GM19395 (cell line): ENCODE measurements around the gene SLC11A1.

ENCODE experiments used
- ATAC-seq: cut with Tn5 transposase; IDR thresholded peaks from one replicate; pipeline ENCODE4 v1.9.1; 2021; ENCODE audit warnings: mild to moderate bottlenecking, moderate library complexity; ENCODE audit not compliant: unreplicated experiment

SLC11A1 gene

DNA sequence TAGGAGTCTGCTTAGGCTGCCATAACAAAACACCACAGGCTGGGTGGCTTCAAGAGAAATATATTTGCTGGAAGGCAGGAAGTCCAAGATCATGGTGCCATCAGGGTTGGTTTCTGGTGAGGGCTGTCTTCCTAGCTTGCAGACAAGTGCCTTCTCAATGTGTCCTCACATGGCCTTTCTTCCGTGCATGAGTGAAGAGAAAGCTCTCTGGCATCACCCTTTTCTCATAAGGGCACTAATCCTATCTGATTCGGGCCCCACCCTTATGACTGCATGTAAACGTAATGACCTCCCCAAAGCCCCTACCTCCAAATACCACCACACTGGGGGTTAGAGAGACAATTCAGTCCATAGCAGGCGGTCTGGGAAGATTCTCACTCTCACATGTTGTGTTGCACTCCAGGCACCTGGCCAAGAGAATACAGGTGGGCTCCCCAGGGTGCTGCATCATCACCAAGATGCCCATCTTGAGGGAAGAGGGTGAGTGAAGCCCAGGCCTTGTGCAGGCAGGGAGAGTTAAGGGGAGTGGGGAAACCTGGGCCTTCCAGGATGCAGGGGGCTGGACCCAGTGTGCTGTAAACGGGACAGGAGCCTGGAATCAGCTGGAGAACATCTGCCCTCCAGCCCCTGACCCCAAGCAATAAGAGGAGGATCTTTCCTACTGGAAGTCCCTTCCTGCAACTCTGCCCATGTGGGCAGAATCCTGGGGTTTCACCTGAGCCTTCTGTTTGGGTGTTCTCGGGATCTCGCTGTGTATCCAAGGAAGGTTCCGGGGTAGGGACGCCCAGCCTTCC is 15.3 kb upstream of the SLC11A1 start:
- no peak for ATAC-seq

DNA sequence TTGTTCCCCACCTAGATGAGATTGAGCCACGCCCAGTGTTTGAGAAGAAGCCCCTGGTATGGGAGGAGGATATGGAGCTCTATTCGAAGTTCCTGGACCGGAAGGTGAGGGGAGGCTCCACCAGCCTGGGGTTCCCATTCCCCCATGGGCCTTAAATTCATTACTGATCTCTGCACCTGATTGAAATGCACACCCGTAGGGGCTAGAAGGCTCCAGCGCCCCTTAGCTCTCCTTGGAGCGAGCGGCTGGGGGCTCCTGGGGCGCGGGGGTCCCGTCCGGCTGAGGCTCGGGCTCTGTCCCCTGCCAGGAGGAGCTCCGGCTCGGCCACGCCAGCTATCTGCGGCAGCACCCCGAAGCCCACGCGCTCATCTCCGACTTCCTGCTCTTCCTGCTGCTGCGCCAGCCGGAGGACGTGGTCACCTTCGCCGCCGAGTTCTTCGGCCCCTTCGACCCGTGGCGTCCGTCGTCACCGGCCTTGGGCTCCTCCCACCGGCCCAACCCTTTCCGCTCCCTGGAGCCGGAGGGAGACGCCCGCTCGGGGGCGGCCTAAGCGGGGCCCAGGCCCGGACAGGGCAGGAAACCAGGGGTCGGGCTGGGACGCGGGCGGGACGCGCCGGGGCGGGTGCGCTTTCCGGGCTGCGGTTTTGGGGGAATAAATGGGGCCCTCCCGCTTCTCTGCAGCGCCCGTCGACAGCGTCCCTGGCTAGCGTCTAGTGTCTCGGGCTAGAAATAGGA is 14.5 kb upstream of the SLC11A1 start:
- ATAC-seq: peak; percentile 92

DNA sequence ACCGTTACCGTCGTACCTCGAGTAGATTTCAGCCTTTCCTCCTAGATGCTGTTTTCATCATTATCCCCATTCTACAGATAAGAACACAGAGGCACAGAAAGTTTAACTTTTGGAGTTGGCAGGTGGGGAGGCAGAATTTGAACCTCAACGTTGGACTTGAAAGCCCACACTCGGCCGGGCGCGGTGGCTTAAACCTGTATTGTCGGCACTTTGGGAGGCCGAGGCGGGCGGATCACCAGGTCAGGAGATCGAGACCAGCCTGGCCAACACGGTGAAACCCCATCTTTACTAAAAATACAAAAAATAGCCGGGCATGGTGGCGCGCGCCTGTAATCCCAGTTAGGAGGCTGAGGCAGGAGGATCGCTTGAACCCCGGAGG is 13.9 kb upstream of the SLC11A1 start:
- ATAC-seq: no peak

DNA sequence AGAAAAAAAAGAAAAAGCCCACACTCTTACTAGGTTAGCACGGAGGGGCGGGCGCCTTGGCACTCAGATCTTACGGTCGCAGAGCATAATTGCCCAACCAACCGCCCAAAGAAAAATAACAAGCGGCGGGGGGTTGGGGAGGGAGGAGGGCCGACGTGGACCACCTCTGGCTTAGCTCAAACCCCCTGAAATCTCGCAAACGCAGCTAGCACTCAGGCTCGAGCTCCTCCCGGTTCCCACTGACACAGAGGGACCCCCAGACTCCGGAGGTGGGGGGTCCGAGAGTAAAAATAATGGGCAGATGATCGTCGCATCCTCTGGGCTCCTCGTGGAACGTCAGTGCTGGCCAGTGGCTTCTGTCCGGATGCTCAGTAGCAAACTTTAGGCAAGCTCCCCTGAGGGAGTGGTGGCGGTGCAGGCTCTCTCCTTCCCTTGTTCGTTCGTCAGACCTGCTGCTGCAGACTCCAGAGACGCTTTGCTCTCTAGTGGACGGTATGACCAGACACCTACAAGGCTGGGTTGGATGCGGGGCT is 13.4 kb upstream of the SLC11A1 start:
- ATAC-seq: no peak

DNA sequence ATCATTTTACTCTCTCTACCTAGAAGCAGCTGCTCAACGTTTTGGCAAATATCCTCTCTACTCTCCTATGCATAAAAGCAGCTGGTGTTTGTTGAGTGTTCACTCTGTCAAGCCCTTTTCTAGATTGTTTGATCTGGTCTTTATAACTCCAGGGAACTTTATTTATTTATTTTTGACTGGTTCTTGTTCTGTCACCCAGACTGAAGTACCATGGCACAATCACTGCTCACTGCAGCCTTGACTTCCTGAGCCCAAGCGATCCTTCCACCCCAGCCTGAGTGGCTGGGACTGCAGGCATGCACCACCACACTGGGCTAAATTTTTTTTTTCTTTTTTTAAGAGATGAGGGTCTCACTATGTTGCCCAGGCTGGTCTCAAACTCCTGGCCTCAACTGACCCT is 12.7 kb upstream of the SLC11A1 start:
- no peak for ATAC-seq

DNA sequence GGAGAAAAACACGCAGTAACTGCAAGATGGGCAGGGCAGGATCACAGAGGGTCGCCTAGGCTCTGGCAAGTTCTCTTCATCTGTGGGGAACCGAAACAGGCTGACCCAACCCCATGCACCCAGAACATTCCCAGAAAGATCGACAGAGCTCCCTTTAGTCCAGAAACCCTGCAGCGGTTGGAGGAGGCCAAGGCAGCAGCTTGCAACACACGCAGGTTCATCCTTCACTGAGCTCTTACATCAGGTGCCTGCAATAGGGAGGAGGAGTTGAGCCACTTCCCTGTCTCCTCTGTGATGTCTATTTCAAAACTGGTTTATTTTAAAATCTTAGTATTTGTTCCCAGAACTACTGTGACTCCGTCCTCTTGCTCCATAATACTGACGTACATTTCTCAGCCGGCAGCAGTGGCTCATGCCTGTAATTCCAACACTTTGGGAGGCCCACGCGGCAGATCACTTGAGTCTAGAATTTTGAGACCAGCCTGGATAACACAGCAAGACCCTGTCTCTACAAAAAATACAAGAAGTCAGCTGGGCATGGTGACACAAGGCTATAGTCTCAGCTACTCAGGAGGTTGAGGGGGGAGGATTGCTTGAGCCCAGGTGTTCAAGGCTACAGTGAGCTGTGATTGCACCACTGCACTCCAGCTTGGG is 11.5 kb upstream of the SLC11A1 start:
- ATAC-seq: no peak

DNA sequence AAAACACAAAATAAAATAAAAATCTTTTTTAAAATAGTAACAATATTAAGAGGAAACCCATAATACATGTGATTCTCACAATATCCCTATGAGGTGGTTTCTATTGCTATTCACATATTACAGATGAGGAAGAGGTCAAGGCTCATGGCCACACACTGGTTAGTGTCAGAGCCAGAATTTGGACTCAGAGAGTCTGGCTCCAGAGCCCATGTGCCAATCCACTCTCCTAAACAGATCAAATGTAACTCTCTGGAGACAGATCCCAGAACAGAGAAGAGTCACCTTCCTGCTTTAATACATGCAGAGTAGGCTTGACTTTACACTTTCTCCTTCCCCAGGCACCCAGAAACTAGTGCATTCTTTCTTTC is 10.1 kb upstream of the SLC11A1 start:
- no peak for ATAC-seq

DNA sequence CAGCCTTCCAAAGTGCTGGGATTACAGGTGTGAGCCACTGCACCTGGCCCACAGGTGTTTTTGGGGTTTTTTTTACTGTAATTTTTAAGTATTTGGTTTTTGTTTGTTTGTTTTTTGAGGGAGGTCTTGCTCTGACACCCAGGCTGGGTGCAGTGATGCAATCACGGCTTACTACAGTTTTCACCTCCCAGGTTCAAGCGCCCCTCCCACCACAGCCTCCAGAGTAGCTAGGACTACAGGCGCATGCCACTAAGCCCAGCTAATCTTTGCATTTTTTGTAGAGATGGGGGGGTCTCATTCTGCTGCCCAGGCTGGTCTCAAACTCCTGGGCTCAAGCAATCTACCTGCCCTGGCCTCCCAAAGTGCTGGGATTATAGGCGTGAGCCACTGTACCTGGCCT is 7.3 kb upstream of the SLC11A1 start:
- no peak for ATAC-seq

DNA sequence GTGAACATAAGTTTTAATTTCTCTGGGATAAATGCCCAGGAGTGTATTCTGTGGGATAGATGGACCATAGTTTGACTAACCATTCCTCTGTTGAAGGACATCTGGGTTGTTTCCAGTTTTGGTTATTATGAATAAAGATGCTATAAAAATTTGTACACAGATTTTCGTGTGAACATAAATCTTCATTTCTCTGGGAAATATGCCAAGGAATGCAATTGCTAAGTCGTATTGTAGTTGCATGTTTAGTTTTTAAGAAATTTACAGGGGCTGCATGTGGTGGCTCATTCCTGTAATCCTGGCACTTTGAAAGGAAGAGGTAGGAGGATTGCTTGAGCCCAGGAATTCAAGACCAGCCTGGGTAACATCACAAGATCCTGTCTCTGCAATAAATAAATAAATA is 6.9 kb upstream of the SLC11A1 start:
- no peak for ATAC-seq

DNA sequence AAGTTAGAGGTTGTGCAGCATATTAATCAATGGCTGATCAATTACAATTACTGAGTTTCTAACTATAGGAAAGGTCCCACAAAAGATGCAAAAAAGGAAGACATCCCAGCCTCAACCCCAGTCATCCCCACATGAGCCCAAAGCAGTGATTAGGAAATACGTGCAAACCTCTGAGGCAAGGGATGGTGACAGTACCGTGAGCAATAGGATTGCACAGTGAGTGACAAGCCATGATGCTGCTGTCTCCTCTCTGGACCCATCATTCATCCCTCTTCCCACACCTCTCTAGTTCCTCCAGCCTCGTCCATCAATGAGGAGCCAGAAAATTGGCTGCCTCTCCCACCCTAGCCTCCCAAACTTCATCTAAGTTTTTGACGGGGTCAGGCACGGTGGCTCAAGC is 4.0 kb upstream of the SLC11A1 start:
- no peak for ATAC-seq

DNA sequence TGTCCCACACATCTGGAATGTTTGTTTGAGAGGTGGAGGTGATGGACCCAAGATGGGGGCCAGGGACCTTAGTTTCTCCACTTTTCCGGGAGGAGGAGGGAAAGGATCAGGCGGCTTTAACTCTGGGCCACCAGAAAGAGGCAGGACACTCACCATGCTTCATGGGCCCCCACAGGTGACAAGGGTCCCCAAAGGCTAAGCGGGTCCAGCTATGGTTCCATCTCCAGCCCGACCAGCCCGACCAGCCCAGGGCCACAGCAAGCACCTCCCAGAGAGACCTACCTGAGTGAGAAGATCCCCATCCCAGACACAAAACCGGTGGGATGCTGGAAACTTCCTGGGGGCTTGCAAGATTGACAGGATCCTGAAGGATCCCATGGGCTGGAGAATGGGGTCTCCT is 712 bp downstream of the SLC11A1 start:
- ATAC-seq: no peak

DNA sequence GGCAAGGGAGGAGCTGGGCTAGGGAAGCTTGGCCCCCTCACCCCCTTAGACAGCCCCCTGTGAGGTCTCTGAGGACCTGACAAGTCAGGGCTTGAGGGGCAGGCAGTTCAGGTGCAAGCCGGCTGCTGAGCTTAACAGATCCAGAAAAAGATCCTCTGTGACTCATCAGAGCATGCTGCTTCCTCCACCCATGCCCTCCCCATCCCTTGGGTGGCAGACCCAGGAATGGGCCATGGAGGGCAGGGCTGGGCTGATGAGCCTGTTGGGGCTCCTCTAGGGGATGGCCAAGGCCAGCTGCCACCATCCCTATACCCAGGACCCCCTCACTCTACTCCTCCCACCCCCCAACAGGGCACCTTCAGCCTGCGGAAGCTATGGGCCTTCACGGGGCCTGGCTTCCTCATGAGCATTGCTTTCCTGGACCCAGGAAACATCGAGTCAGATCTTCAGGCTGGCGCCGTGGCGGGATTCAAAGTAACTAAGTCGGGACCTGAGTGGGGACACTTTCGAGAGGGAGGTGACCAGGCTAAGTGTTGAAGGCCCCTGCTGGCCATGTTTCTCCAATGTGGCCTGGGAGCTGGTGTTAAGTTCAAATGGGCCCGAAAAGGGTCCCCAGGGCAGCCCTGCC is 1.9 kb downstream of the SLC11A1 start:
- ATAC-seq: no peak

DNA sequence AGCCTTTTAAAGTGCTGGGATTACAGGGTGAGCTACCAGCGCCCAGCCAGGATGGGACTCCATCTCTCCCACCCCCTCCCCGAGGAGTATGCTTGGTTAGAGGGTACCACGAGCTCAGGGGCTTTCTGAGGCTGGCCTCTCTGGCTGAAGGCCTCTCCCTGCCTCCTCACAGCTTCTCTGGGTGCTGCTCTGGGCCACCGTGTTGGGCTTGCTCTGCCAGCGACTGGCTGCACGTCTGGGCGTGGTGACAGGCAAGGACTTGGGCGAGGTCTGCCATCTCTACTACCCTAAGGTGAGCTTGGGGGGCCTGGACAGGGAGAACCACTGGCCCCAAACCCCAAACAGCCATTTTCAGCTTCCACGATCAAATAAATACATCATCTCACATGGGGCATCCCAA is 2.9 kb downstream of the SLC11A1 start:
- ATAC-seq: no peak

DNA sequence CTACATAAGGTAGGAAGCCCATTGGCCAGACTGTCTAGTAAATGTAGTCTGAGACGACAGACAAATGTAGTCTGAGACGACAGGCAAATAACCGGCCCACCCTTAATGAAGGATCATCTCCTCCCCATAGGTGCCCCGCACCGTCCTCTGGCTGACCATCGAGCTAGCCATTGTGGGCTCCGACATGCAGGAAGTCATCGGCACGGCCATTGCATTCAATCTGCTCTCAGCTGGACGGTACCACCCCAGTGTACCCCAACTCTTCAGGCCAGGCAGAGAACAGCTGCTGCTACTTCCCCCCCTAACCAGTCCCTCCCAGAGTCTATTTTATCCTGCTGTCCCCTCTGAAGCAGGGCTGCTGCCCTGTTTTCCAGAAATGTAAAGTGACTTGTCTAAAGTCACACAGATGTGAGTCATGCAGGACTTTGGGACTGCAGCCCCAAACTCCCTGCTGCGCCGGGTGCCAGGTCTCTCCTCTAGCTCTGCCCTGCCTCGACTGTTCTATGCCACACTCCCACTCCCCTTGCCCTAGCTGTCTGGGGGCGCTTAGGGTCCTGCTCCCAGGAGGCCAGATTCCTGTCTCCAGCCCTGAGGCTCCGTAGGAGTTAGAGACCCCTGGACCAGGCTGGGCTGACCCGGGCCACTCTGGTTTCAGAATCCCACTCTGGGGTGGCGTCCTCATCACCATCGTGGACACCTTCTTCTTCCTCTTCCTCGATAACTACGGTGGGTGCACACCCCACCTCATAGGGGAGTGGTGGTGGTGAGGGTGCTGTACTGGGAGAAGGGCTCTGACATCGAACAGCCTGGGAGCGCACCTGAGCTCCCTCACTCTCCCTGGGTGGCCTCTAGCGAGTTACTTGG is 4.7 kb downstream of the SLC11A1 start:
- no peak for ATAC-seq

DNA sequence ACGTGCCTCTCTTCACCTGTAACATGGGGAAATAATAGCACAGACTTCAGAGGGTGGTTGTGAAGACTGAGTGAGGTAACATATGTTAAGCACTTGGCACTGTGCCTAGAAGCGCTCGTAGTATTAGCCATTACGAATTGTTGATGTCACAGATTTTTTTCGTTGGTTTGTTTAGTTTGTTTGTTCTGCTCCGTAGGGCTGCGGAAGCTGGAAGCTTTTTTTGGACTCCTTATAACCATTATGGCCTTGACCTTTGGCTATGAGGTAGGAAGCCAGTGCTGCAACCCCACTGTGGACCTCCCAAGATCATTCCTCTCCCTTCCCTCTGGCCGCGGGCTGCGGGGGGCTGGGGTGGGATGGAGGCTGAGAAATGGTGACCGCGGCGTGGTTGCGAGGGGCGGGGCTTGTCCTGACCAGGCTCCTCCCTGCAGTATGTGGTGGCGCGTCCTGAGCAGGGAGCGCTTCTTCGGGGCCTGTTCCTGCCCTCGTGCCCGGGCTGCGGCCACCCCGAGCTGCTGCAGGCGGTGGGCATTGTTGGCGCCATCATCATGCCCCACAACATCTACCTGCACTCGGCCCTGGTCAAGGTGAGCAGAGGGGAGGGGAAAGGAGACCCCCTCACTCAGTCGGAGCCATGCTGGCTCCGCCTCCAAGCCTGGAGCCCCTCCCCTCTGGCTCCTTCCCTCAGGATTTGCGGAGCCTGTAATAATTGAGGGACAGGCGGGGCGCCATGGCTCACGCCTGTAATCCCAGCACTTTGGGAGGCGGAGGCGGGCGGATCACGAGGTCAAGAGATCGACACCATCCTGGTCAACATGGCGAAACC is 5.5 kb downstream of the SLC11A1 start:
- no peak for ATAC-seq

DNA sequence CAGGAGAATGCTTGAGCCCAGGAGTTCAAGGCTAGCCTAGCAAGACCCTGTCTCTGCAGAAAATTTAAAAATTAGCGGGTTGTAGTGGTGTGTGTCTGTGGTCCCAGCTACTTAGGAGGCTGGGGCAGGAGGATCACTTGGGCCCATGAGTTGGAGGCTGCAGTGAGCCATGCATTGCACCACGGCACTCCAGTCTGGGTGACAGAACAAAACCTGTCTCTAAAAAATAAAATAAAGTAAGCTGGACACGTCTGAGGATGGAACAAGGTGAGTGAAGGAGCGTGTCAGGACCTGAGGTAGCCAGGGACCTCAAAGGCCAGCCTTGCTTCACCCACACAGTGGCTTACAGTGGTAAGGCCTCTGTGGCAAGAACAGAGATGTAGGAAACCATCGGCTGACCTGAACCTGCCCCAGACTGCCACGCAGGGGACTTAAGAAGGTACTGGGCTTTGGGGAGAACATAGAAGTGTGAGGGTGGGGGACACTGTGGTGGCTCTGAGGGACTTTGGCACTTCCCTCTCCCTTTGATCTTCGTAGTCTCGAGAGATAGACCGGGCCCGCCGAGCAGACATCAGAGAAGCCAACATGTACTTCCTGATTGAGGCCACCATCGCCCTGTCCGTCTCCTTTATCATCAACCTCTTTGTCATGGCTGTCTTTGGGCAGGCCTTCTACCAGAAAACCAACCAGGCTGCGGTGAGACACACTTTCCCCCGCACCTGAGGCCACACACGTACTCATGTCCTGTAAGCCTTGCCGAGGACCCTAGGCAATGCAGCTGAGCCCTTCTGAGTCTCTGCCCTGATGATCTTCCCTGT is 7.5 kb downstream of the SLC11A1 start:
- no peak for ATAC-seq

DNA sequence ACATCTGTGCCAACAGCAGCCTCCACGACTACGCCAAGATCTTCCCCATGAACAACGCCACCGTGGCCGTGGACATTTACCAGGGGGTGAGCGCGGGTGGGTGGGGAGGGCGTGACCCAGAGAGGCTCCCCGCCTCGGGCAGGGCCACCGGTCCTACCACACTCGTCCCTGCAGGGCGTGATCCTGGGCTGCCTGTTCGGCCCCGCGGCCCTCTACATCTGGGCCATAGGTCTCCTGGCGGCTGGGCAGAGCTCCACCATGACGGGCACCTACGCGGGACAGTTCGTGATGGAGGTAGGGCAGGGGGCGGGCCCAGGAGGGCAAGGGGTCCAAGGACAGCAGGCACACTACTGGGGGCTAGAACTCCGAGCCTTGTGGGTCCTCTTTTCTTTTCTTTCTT is 9.1 kb downstream of the SLC11A1 start:
- no peak for ATAC-seq

DNA sequence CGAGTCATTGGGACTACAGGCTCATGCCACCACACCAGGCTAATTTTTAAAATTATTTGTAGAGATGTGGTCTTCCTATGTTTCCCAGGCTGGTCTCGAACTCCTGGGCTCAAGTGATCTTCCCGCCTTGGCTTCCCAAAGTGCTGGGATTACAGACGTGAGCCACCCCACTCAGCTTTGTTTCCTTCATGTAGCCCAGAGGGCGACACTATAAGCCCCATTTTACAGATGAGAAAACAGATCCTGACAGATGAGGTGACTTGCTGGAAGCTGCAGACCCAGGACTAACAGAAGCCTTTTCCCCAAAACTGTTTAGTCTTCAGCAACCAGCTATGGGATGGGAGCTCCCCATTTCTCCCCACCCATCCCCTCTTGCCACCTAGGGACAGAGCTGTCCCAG is 10.4 kb downstream of the SLC11A1 start:
- no peak for ATAC-seq
